ENCODE results near the gene TAOK3.

TAOK3 gene

GRCh38 chr12:118151755-118152154, 221.0 kb downstream of the TAOK3 start:
- no peak overlapping the region for H3K27ac ChIP-seq

GRCh38 chr12:118150625-118151024, 222.1 kb downstream of the TAOK3 start:
- Histone ChIP-seq H3K9me3 (ENCODE audit: low read depth, low read length) (no peaks in the 10 kb centered on the region), H3K9ac (ENCODE audit: insufficient read length) (no peak overlapping the region), H3K36me3 (ENCODE audit: insufficient read depth, low read length) (peaks cover 8% of the 10 kb centered on the region), H3K4me3 (no peak overlapping the region), H3K27ac (no peak overlapping the region)
- TF ChIP-seq POLR2AphosphoS5 (IDR thresholded peaks at IDR 0.05; ENCODE audit: borderline replicate concordance, low read depth, low read length) (no peak), FOXP2 (optimal IDR thresholded peaks at IDR 0.05; ENCODE audit: control extremely low read depth, extremely low read length, insufficient read depth) (no peak), EZH2 (IDR thresholded peaks at IDR 0.05) (no peak)
- no peak for DNase-seq (ENCODE audit: low read depth, low spot score)

More at GRCh38 chr12:118151755-118152154, 221.0 kb downstream of the TAOK3 start:
- TF ChIP-seq EZH2 (IDR thresholded peaks at IDR 0.05): no peak
- TF ChIP-seq FOXP2 (optimal IDR thresholded peaks at IDR 0.05; ENCODE audit: control extremely low read depth, extremely low read length, insufficient read depth): no peak
- TF ChIP-seq POLR2AphosphoS5 (IDR thresholded peaks at IDR 0.05; ENCODE audit: borderline replicate concordance, low read depth, low read length): no peak
- Histone ChIP-seq H3K9ac (ENCODE audit: insufficient read length) (no peak overlapping the region), H3K36me3 (ENCODE audit: insufficient read depth, low read length) (peaks cover 3% of the 10 kb centered on the region; the same call in 1 of the 2 replicates), H3K4me3 (no peak overlapping the region), H3K9me3 (ENCODE audit: low read depth, low read length) (no peaks in the 10 kb centered on the region)
- no peak for DNase-seq (ENCODE audit: low read depth, low spot score)

- DNase-seq (ENCODE audit: low read depth, low spot score): no peak
- H3K4me3 ChIP-seq: no peak overlapping the region
- peaks cover 28% of the 10 kb centered on the region for H3K36me3 ChIP-seq (ENCODE audit: insufficient read depth, low read length)
- TF ChIP-seq EZH2 (IDR thresholded peaks at IDR 0.05) (no peak), POLR2AphosphoS5 (IDR thresholded peaks at IDR 0.05; ENCODE audit: borderline replicate concordance, low read depth, low read length) (no peak), FOXP2 (optimal IDR thresholded peaks at IDR 0.05; ENCODE audit: control extremely low read depth, extremely low read length, insufficient read depth) (no peak)
- H3K9me3 ChIP-seq (ENCODE audit: low read depth, low read length): no peaks in the 10 kb centered on the region
- H3K27ac ChIP-seq: no peak overlapping the region
- no peak overlapping the region for H3K9ac ChIP-seq (ENCODE audit: insufficient read length)
These were observed 224.4 kb downstream of the TAOK3 start for GRCh38 chr12:118148287-118148686.

GRCh38 chr12:118145798-118146156, 226.9 kb downstream of the TAOK3 start:
- H3K4me3 ChIP-seq: no peak overlapping the region
- TF ChIP-seq EZH2 (IDR thresholded peaks at IDR 0.05) (no peak), FOXP2 (optimal IDR thresholded peaks at IDR 0.05; ENCODE audit: control extremely low read depth, extremely low read length, insufficient read depth) (no peak), POLR2AphosphoS5 (IDR thresholded peaks at IDR 0.05; ENCODE audit: borderline replicate concordance, low read depth, low read length) (no peak)
- H3K27ac ChIP-seq: no peak overlapping the region
- H3K9me3 ChIP-seq (ENCODE audit: low read depth, low read length): no peaks in the 10 kb centered on the region
- peaks cover 45% of the 10 kb centered on the region for H3K36me3 ChIP-seq (ENCODE audit: insufficient read depth, low read length)
- H3K9ac ChIP-seq (ENCODE audit: insufficient read length): no peak overlapping the region
- DNase-seq (ENCODE audit: low read depth, low spot score): no peak

- Histone ChIP-seq H3K4me3 (no peak overlapping the region), H3K27ac (no peak overlapping the region), H3K9me3 (ENCODE audit: low read depth, low read length) (no peaks in the 10 kb centered on the region), H3K9ac (ENCODE audit: insufficient read length) (no peak overlapping the region), H3K36me3 (ENCODE audit: insufficient read depth, low read length) (peaks cover 50% of the 10 kb centered on the region)
- no peak for TF ChIP-seq POLR2AphosphoS5 (IDR thresholded peaks at IDR 0.05; ENCODE audit: borderline replicate concordance, low read depth, low read length)
- no peak for TF ChIP-seq FOXP2 (optimal IDR thresholded peaks at IDR 0.05; ENCODE audit: control extremely low read depth, extremely low read length, insufficient read depth)
- no peak for TF ChIP-seq EZH2 (IDR thresholded peaks at IDR 0.05)
- DNase-seq (ENCODE audit: low read depth, low spot score): no peak
These were observed 227.5 kb downstream of the TAOK3 start for GRCh38 chr12:118145113-118145797.

- no peak overlapping the region for H3K27ac ChIP-seq
- peaks cover 58% of the 10 kb centered on the region for H3K36me3 ChIP-seq (ENCODE audit: insufficient read depth, low read length)
- no peak overlapping the region for H3K4me3 ChIP-seq
- TF ChIP-seq FOXP2 (optimal IDR thresholded peaks at IDR 0.05; ENCODE audit: control extremely low read depth, extremely low read length, insufficient read depth) (no peak), POLR2AphosphoS5 (IDR thresholded peaks at IDR 0.05; ENCODE audit: borderline replicate concordance, low read depth, low read length) (no peak), EZH2 (IDR thresholded peaks at IDR 0.05) (no peak)
- H3K9me3 ChIP-seq (ENCODE audit: low read depth, low read length): no peaks in the 10 kb centered on the region
- H3K9ac ChIP-seq (ENCODE audit: insufficient read length): no peak overlapping the region
- DNase-seq (ENCODE audit: low read depth, low spot score): no peak
These were observed 228.2 kb downstream of the TAOK3 start for GRCh38 chr12:118144499-118144898.

GRCh38 chr12:118140825-118141224, 231.9 kb downstream of the TAOK3 start:
- Histone ChIP-seq H3K9me3 (ENCODE audit: low read depth, low read length) (no peaks in the 10 kb centered on the region), H3K27ac (no peak overlapping the region), H3K9ac (ENCODE audit: insufficient read length) (no peak overlapping the region), H3K4me3 (no peak overlapping the region), H3K36me3 (ENCODE audit: insufficient read depth, low read length) (peaks cover 62% of the 10 kb centered on the region)
- no peak for TF ChIP-seq POLR2AphosphoS5 (IDR thresholded peaks at IDR 0.05; ENCODE audit: borderline replicate concordance, low read depth, low read length)
- TF ChIP-seq FOXP2 (optimal IDR thresholded peaks at IDR 0.05; ENCODE audit: control extremely low read depth, extremely low read length, insufficient read depth): no peak
- no peak for TF ChIP-seq EZH2 (IDR thresholded peaks at IDR 0.05)
- DNase-seq (ENCODE audit: low read depth, low spot score): no peak

GRCh38 chr12:118137148-118137678, 235.5 kb downstream of the TAOK3 start:
- Histone ChIP-seq H3K9me3 (ENCODE audit: low read depth, low read length) (no peaks in the 10 kb centered on the region), H3K4me3 (peak overlapping the region; percentile 86), H3K36me3 (ENCODE audit: insufficient read depth, low read length) (peaks cover 35% of the 10 kb centered on the region), H3K27ac (no peak overlapping the region), H3K9ac (ENCODE audit: insufficient read length) (peak overlapping the region; percentile 96)
- DNase-seq (ENCODE audit: low read depth, low spot score): no peak
- no peak for TF ChIP-seq EZH2 (IDR thresholded peaks at IDR 0.05)

GRCh38 chr12:118136559-118137003, 236.1 kb downstream of the TAOK3 start:
- H3K27ac ChIP-seq: no peak overlapping the region

More at GRCh38 chr12:118136559-118137003, 236.1 kb downstream of the TAOK3 start:
- Histone ChIP-seq H3K4me3 (peak overlapping the region; percentile 86), H3K9me3 (ENCODE audit: low read depth, low read length) (no peaks in the 10 kb centered on the region), H3K36me3 (ENCODE audit: insufficient read depth, low read length) (peaks cover 31% of the 10 kb centered on the region), H3K9ac (ENCODE audit: insufficient read length) (peak overlapping the region; percentile 96)
- DNase-seq (ENCODE audit: low read depth, low spot score): no peak
- TF ChIP-seq EZH2 (IDR thresholded peaks at IDR 0.05): no peak
